Testis (tissue), 2 donors: ENCODE data around the gene RAET1E.

Source experiments
- POLR2A ChIP-seq: fragments of 450-650 bp; IDR thresholded peaks from one replicate; pipeline ENCODE4 v1.6.1; 2017; ENCODE audit warnings: antibody characterized with exemption, mild to moderate bottlenecking, moderate library complexity
- TF ChIP-seq, protein P1 (sequence below), 3 experiments: fragments of 450-650 bp in 2 of 3; fragments of 200-600 bp in 1 of 3; sonication (generic) in 1 of 3; IDR thresholded peaks; one replicate each; pipeline ENCODE4 v1.5.1; 2016 to 2019; ENCODE audit warnings: antibody characterized with exemption in 3 of 3, mild to moderate bottlenecking in 2 of 3, moderate library complexity in 1 of 3

DNA sequence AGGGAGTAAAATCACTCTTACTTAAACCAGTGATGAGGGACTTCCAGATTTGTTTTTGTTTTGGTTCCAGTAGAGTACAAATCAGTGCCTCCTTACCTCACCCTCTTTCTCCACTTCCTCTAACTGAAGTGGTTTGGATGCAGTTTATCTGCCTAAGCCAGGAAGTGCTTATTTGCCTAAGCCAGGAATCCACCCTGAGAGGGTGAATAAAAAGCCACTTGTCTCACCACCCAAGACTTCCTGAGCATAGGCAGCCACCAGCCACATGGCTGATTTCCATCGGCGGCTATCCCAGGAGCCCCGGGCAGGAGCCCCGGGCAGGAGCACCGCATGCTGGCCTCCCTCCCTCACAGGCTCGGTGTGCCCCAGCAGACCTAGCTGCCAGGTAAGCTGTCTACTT, 45.7 kb downstream of the RAET1E start:
- TF ChIP-seq, protein P1, sequence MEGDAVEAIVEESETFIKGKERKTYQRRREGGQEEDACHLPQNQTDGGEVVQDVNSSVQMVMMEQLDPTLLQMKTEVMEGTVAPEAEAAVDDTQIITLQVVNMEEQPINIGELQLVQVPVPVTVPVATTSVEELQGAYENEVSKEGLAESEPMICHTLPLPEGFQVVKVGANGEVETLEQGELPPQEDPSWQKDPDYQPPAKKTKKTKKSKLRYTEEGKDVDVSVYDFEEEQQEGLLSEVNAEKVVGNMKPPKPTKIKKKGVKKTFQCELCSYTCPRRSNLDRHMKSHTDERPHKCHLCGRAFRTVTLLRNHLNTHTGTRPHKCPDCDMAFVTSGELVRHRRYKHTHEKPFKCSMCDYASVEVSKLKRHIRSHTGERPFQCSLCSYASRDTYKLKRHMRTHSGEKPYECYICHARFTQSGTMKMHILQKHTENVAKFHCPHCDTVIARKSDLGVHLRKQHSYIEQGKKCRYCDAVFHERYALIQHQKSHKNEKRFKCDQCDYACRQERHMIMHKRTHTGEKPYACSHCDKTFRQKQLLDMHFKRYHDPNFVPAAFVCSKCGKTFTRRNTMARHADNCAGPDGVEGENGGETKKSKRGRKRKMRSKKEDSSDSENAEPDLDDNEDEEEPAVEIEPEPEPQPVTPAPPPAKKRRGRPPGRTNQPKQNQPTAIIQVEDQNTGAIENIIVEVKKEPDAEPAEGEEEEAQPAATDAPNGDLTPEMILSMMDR (IDR thresholded peaks at IDR 0.05) = no peak
- no peak for TF ChIP-seq POLR2A
